OCI-LY7 (cell line): ENCODE measurements around the gene INS. TPM values are rescaled to one million over a fixed set of nuclear protein-coding genes. Genes with fewer than 3 reads are reported as not detected.

Experiments used
- BruUV-seq: library from RNA; stranded (reverse); fragments of 400-500 nt; replicated peaks from 2 replicates; lab custom pipeline; 2021; lab: Mats Ljungman, UMichigan
- CTCF ChIA-PET: fragments of 300-600 bp; sonication (Branson Sonifier 250); formaldehyde crosslinking; loops from one replicate; lab custom pipeline; 2022; ENCODE audit warnings: antibody characterized with exemption; ENCODE audit not compliant: unreplicated experiment; lab: Charles Lee
- POLR2A ChIA-PET: fragments of 300-600 bp; sonication (Branson Sonifier 250); formaldehyde crosslinking; loops from one replicate; lab custom pipeline; 2022; ENCODE audit warnings: antibody characterized with exemption; lab: Charles Lee
- DNase-seq: peaks from one replicate; pipeline ENCODE4 v3.0.0-alpha.2; 2015; ENCODE audit warnings: low spot score
- H2AFZ ChIP-seq: fragments of 200-600 bp; sonication (generic), shearing (Covaris generic); 2 replicates; pipeline ENCODE4 v1.6.1; 2014; ENCODE audit warnings: mild to moderate bottlenecking, antibody characterized with exemption, low read length, moderate library complexity
- H3K27ac ChIP-seq: fragments of 200-600 bp; sonication (generic); 2 replicates; pipeline ENCODE4 v1.5.1; 2014; ENCODE audit warnings: mixed run types, low read depth, mild to moderate bottlenecking, moderate library complexity, low read length, inconsistent platforms; ENCODE audit not compliant: poor library complexity, severe bottlenecking
- H3K36me3 ChIP-seq: fragments of 200-600 bp; sonication (generic); 2 replicates; pipeline ENCODE4 v1.6.1; 2014; ENCODE audit warnings: mild to moderate bottlenecking, antibody characterized with exemption, low read length, moderate library complexity, mixed read lengths; ENCODE audit not compliant: insufficient read depth
- H3K4me1 ChIP-seq: fragments of 200-600 bp; sonication (generic); 2 replicates; pipeline ENCODE4 v1.5.1; 2014; ENCODE audit warnings: mild to moderate bottlenecking, low read length; ENCODE audit not compliant: insufficient read depth, poor library complexity, severe bottlenecking
- H3K4me2 ChIP-seq: fragments of 200-600 bp; sonication (generic); 2 replicates; pipeline ENCODE4 v1.6.1; 2014; ENCODE audit warnings: mild to moderate bottlenecking, low read length
- H3K4me3 ChIP-seq: fragments of 200-600 bp; sonication (generic); 2 replicates; pipeline ENCODE4 v1.5.1; 2014; ENCODE audit warnings: mild to moderate bottlenecking, low read depth, low read length; ENCODE audit not compliant: poor library complexity, severe bottlenecking
- H3K79me2 ChIP-seq: fragments of 200-600 bp; sonication (generic); 2 replicates; pipeline ENCODE4 v1.6.1; 2016; ENCODE audit warnings: low read depth, mild to moderate bottlenecking, low read length, moderate library complexity, mixed read lengths; ENCODE audit not compliant: insufficient read depth
- H3K9me2 ChIP-seq: fragments of 200-600 bp; sonication (generic); 2 replicates; pipeline ENCODE4 v1.6.1; 2016; ENCODE audit warnings: mild to moderate bottlenecking, low read length, mixed read lengths; ENCODE audit not compliant: insufficient read depth
- H3K9me3 ChIP-seq: fragments of 200-600 bp; sonication (generic); 2 replicates; pipeline ENCODE4 v1.6.1; 2014; ENCODE audit warnings: mild to moderate bottlenecking, mixed run types, low read length, mixed read lengths
- H4K20me1 ChIP-seq: fragments of 200-600 bp; sonication (generic); 2 replicates; pipeline ENCODE4 v1.6.1; 2014; ENCODE audit warnings: mild to moderate bottlenecking, antibody characterized with exemption, low read length, moderate library complexity, mixed read lengths; ENCODE audit not compliant: insufficient read depth
- EZH2phosphoT487 ChIP-seq: fragments of 200-600 bp; sonication (generic); IDR thresholded peaks from 2 replicates; pipeline ENCODE4 v1.6.1; 2018; ENCODE audit warnings: low read depth, borderline replicate concordance, mild to moderate bottlenecking, mixed run types, antibody characterized with exemption, low read length, moderate library complexity, mixed read lengths
- intact Hi-C: fragments of 100-400 bp; cut with micrococcal nuclease; formaldehyde crosslinking; loops from one replicate; pipeline ENCODE4 v1.10.0; 2022; ENCODE audit not compliant: unreplicated experiment
- total RNA-seq, 2 experiments: library from RNA; depleted of rRNA in 1 of 2; stranded (reverse); fragments of >200 nt in 1 of 2; shearing (Covaris generic) in 1 of 2; gene quantifications; 2 replicates each; pipeline ENCODE4 v1.2.3, GENCODE V29; 2014 to 2022
- TF ChIP-seq, protein P1 (sequence below): fragments of 200-600 bp; sonication (generic); conservative IDR thresholded peaks from 2 replicates; pipeline ENCODE4 v1.5.1; 2014; ENCODE audit warnings: mild to moderate bottlenecking, antibody characterized with exemption, low read length, moderate library complexity, mixed read lengths

Gene INS
- total RNA-seq, 2 experiments from 2014 or later = not detected

DNA sequence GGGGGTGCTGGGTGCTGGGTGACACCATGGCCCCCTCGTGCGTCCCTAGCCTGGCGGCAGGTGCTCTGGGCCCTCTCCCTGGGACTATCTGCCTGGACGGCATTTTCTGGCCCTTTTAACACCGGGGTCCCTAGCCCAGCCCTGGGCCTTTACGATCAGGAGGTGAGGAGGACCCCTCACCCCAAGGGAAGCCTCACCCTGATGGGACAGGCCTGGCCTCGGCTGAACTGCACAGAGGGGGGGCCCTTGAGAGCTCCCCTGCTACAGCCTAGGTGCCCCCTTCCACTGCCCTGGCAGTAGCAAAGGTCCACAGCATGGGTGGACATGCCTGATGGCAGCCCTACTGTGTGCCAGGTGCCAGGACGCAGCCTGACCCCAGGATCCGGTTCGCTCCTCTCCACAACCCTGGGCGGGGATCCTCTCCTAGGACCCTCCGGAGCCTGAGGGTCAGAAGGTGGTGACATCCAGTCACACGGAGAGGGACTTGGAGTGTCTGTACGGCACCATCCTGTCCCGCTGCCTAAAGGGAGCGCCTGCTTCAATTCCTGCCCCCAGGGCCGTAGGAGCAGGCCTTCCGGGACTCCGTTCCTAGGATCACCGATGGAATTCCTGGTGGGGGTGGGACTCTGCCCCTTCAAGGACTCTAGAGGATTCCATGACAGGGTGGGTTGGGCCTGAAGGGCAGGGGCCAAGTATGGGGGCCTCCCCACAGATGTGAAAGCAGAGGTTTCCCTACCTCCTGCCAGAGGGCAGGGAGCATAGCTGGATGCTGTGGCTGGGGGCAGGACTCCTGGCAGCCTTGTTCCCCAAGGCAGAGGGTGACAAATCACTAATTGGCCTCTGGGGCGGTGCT is 43.6 kb upstream of the INS start:
- H3K9me3 ChIP-seq = no peaks in the 10 kb centered on the region
- H3K4me2 ChIP-seq = no peak overlapping the region
- H2AFZ ChIP-seq = no peak overlapping the region
- no peaks in the 10 kb centered on the region for H3K79me2 ChIP-seq
- no peak overlapping the region for H3K4me3 ChIP-seq
- no peak overlapping the region for H3K27ac ChIP-seq
- no TSS peak for BruUV-seq
- intact Hi-C loops = no loop called here
- peaks cover 3% of the 10 kb centered on the region for H3K4me1 ChIP-seq
- DNase-seq = no peak
- no peaks in the 10 kb centered on the region for H4K20me1 ChIP-seq
- no peaks in the 10 kb centered on the region for H3K9me2 ChIP-seq
- no peaks in the 10 kb centered on the region for H3K36me3 ChIP-seq
- TF ChIP-seq, protein P1, sequence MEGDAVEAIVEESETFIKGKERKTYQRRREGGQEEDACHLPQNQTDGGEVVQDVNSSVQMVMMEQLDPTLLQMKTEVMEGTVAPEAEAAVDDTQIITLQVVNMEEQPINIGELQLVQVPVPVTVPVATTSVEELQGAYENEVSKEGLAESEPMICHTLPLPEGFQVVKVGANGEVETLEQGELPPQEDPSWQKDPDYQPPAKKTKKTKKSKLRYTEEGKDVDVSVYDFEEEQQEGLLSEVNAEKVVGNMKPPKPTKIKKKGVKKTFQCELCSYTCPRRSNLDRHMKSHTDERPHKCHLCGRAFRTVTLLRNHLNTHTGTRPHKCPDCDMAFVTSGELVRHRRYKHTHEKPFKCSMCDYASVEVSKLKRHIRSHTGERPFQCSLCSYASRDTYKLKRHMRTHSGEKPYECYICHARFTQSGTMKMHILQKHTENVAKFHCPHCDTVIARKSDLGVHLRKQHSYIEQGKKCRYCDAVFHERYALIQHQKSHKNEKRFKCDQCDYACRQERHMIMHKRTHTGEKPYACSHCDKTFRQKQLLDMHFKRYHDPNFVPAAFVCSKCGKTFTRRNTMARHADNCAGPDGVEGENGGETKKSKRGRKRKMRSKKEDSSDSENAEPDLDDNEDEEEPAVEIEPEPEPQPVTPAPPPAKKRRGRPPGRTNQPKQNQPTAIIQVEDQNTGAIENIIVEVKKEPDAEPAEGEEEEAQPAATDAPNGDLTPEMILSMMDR = no peak
- no peak for TF ChIP-seq EZH2phosphoT487
- CTCF ChIA-PET = no interaction called here
- POLR2A ChIA-PET = no interaction called here

DNA sequence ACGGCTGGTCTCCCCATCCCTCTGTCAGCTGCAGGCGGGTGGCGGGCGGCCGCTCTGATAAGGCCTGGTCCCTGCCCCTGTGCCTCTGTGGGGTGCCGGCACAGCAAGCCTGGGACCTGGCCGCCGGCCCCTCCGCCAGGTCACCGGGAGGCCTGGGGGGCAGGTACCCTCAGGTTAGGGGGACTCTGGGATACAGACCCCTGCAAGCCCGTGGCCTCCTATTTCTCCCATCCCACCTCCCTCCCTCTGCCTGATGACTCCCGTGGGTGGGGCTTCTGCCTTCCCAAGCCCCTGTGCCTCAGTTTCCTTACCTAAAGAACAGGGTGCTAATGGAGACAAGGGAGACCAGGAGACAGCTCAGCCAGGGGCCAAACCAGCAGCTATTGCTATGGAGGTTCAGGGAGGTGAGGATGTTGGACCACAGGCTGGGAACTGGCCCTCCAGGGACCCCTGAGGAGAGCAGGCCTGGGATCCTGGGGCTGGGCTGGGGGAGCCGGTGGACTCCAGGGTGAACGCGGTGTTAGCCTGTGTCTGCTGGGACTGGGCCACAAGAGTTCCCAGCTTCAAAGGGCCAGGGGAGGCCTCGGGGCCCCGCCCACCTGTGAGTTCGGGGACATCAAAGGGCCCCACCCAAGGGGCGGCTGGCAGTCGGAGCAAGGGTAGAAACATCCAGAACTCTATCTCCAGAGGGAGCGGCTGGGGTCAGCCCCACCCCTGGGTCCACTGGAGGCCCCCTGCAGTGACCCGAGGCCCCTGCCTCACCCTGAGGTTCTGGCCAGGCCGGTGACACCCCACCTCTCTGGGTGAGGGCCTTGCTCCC is 42.6 kb upstream of the INS start:
- no peaks in the 10 kb centered on the region for H4K20me1 ChIP-seq
- DNase-seq = no peak
- no peak overlapping the region for H3K27ac ChIP-seq
- H3K4me2 ChIP-seq = no peak overlapping the region
- no peaks in the 10 kb centered on the region for H3K9me2 ChIP-seq
- no peaks in the 10 kb centered on the region for H3K36me3 ChIP-seq
- intact Hi-C loops = no loop called here
- H3K79me2 ChIP-seq = no peaks in the 10 kb centered on the region
- H3K9me3 ChIP-seq = no peaks in the 10 kb centered on the region
- no peak overlapping the region for H2AFZ ChIP-seq
- peaks cover 3% of the 10 kb centered on the region for H3K4me1 ChIP-seq
- CTCF ChIA-PET = interaction anchor here (0.7 kb wide), 1 partner anchor 9 kb away, joined by 4 read pairs; no protein-coding TSS in a partner anchor
- POLR2A ChIA-PET = no interaction called here
- H3K4me3 ChIP-seq = no peak overlapping the region
- no TSS peak for BruUV-seq
- no peak for TF ChIP-seq EZH2phosphoT487
- TF ChIP-seq, protein P1 = no peak
